ENCODE results near the gene SPATC1L.
"Not testable (repeated sequence)": the region's sequence is repeated elsewhere in the genome, so short reads cannot be mapped to it uniquely, and the experiment has no call there.

Gene SPATC1L

GRCh38 chr21:46151989-46152926 lies 32.0 kb downstream of the SPATC1L start:
- DNase-seq: no peak

GRCh38 chr21:46151261-46151988 lies 32.8 kb downstream of the SPATC1L start:
- no peak for DNase-seq

GRCh38 chr21:46150491-46151121 lies 33.7 kb downstream of the SPATC1L start:
- peak in 2 of 56 donors; percentile 31 to 40 for DNase-seq

- no peak for DNase-seq
Observed at GRCh38 chr21:46150073-46150472, 34.2 kb downstream of the SPATC1L start.

GRCh38 chr21:46149205-46149901 lies 34.9 kb downstream of the SPATC1L start:
- DNase-seq: no peak

GRCh38 chr21:46148106-46148505 lies 36.2 kb downstream of the SPATC1L start:
- no peak for DNase-seq

- DNase-seq: not testable (repeated sequence)
Observed at GRCh38 chr21:46147429-46147828, 36.8 kb downstream of the SPATC1L start.

GRCh38 chr21:46146856-46147255 lies 37.4 kb downstream of the SPATC1L start:
- no peak for DNase-seq

GRCh38 chr21:46145840-46146691 lies 38.2 kb downstream of the SPATC1L start:
- DNase-seq: no peak

GRCh38 chr21:46145159-46145839 lies 39.0 kb downstream of the SPATC1L start:
- no peak for DNase-seq

GRCh38 chr21:46144464-46145070 lies 39.7 kb downstream of the SPATC1L start:
- peak in 6 of 56 donors; percentile 9 to 47 (median 20) for DNase-seq

GRCh38 chr21:46142582-46143473 lies 41.4 kb downstream of the SPATC1L start:
- no peak for DNase-seq

- no peak for DNase-seq
Observed at GRCh38 chr21:46141767-46142581, 42.3 kb downstream of the SPATC1L start.

- not testable (repeated sequence) for DNase-seq
Observed at GRCh38 chr21:46140352-46141003, 43.8 kb downstream of the SPATC1L start.

GRCh38 chr21:46139686-46140085 lies 44.6 kb downstream of the SPATC1L start:
- DNase-seq: no peak

- no peak for DNase-seq
Observed at GRCh38 chr21:46138383-46138970, 45.8 kb downstream of the SPATC1L start.
